HepG2 (cell line): ENCODE measurements around the gene SNAI1. TPM values are rescaled to one million over a fixed set of nuclear protein-coding genes. Genes with fewer than 3 reads are reported as not detected.

Source experiments
- EEA1 ChIP-seq: sonication (generic); formaldehyde crosslinking; IDR thresholded peaks from 2 replicates; pipeline ENCODE4 v1.5.1; 2020; ENCODE audit warnings: mild to moderate bottlenecking, missing genetic modification reagents, borderline replicate concordance
- GATAD2A ChIP-seq: IDR thresholded peaks from 2 replicates; pipeline ENCODE4 v1.6.1; 2016
- HOXA7 ChIP-seq: sonication (generic); formaldehyde crosslinking; IDR thresholded peaks from 2 replicates; pipeline ENCODE4 v1.8.1; 2022; ENCODE audit warnings: mild to moderate bottlenecking, missing genetic modification reagents, moderate library complexity
- MIER3 ChIP-seq: IDR thresholded peaks from 2 replicates; pipeline ENCODE4 v1.6.1; 2016; ENCODE audit warnings: missing compliant biosample characterization, borderline replicate concordance
- MTA1 ChIP-seq: sonication (generic); formaldehyde crosslinking; IDR thresholded peaks from 2 replicates; pipeline ENCODE4 v1.4.0; 2020; ENCODE audit warnings: missing genetic modification reagents, mild to moderate bottlenecking, borderline replicate concordance
- SIN3B ChIP-seq: fragments of 150-350 bp; IDR thresholded peaks from 2 replicates; pipeline ENCODE4 v1.6.1; 2014; ENCODE audit warnings: low read length
- SNAPC2 ChIP-seq: sonication (generic); formaldehyde crosslinking; IDR thresholded peaks from 2 replicates; pipeline ENCODE4 v1.8.1; 2022; ENCODE audit warnings: mild to moderate bottlenecking, missing genetic modification reagents
- TAF15 ChIP-seq: fragments of 200-400 bp; formaldehyde crosslinking; IDR thresholded peaks from one replicate; pipeline ENCODE4 v1.6.1; 2018; ENCODE audit warnings: mild to moderate bottlenecking, low read depth, low read length; ENCODE audit not compliant: poor library complexity, severe bottlenecking
- ZFP62 ChIP-seq: sonication (generic); formaldehyde crosslinking; IDR thresholded peaks from 2 replicates; pipeline ENCODE4 v1.4.0; 2020; ENCODE audit warnings: missing genetic modification reagents
- ZNF207 ChIP-seq: fragments of 450-650 bp; IDR thresholded peaks from 2 replicates; pipeline ENCODE4 v1.6.1; 2016; ENCODE audit warnings: antibody characterized with exemption, borderline replicate concordance
- ZNF235 ChIP-seq: sonication (generic); formaldehyde crosslinking; IDR thresholded peaks from 2 replicates; pipeline ENCODE4 v1.8.1; 2023; ENCODE audit warnings: mild to moderate bottlenecking, missing genetic modification reagents, borderline replicate concordance
- ZNF546 ChIP-seq: sonication (generic); formaldehyde crosslinking; conservative IDR thresholded peaks from 2 replicates; pipeline ENCODE4 v1.8.1; 2023; ENCODE audit warnings: mild to moderate bottlenecking, missing genetic modification reagents
- polyA plus RNA-seq, 8 experiments: library from polyadenylated mRNA; depleted of rRNA in 3 of 8; stranded (reverse) in 7 of 8; unstranded in 1 of 8; fragments of >200 nt; fragmentation: Illumina TruSeq in 4 of 8; extraction: Trizol in 4 of 8; gene quantifications; 2 replicates each; pipeline versions ENCODE4 v1.2.1 to v1.2.3, GENCODE V29; 2011 to 2016; ENCODE audit warnings: low read depth in 4 of 8, missing spikeins in 1 of 8, mixed read lengths in 1 of 8; ENCODE audit not compliant: insufficient read depth in 1 of 8
- total RNA-seq, 5 experiments: library from RNA; depleted of rRNA; stranded (reverse); fragments of >200 nt; fragmentation: Illumina TruSeq; extraction: Trizol; gene quantifications; 2 replicates each; pipeline ENCODE4 v1.2.3, GENCODE V29; 2016; ENCODE audit warnings: low read depth in 1 of 5
- TF ChIP-seq, protein P1 (sequence below): sonication (generic); formaldehyde crosslinking; IDR thresholded peaks from 2 replicates; pipeline ENCODE4 v1.5.0; 2020; ENCODE audit warnings: missing genetic modification reagents, mild to moderate bottlenecking, borderline replicate concordance
- TF ChIP-seq, protein P2 (sequence below): sonication (generic); formaldehyde crosslinking; IDR thresholded peaks from 2 replicates; pipeline ENCODE4 v1.4.0; 2020; ENCODE audit warnings: missing genetic modification reagents
- TF ChIP-seq, protein P3 (sequence below): sonication (generic); formaldehyde crosslinking; IDR thresholded peaks from 2 replicates; pipeline ENCODE4 v1.4.0; 2020; ENCODE audit warnings: missing genetic modification reagents
- TF ChIP-seq, protein P4 (sequence below): sonication (generic); formaldehyde crosslinking; IDR thresholded peaks from 2 replicates; pipeline ENCODE4 v1.8.1; 2023; ENCODE audit warnings: mild to moderate bottlenecking, missing genetic modification reagents
- TF ChIP-seq, protein P5 (sequence below): sonication (generic); formaldehyde crosslinking; IDR thresholded peaks from 2 replicates; pipeline ENCODE4 v1.5.1; 2020; ENCODE audit warnings: mild to moderate bottlenecking, missing genetic modification reagents
- TF ChIP-seq, protein P6 (sequence below): sonication (generic); formaldehyde crosslinking; IDR thresholded peaks from 2 replicates; pipeline ENCODE4 v1.5.1; 2020; ENCODE audit warnings: mild to moderate bottlenecking, moderate library complexity, missing genetic modification reagents

SNAI1 gene
- total and polyA plus RNA-seq, 2 of the 13 experiments (the other 11 are each of a cell fraction or from before 2014, with no cell fraction given) = 1.3 to 1.4 TPM

DNA sequence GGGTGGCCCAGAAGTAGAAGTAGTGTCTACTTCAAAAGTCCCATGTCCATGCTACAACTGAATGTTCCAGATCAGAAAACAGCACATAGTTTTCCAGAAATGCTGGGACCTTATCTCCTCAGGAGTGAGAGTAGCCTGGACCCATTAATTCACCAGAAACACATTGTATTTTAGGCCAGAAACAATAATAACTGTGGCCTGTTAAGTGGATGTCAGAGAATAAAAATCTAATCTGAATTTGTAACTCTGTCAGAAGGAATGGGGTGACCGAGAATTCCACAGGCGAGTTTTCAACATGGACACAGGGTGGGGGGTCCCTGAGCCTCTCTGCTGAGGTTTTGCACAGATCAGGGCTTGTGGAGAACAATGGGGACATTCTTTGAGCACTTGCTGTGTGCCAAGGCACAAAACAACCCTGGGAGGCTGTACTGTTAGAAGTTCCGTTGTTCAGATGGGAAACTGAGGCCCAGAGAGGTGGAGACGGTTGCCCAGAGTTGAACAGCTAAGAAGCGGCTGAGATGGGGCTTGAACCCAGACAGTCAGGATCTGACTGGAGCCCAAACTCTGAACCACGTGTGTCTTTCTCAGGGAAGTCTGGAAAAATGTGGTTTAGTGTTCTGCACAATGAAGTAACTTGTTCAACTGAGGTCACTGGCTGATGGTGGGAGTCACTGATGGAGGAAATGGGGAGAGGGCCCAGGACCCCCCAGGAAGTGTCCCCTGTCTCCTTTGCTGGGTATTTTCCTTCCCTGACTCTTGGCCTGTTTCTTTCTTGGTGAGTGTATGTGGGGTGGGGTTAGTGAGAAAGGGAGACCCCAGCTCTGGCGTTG is 44.2 kb downstream of the SNAI1 start (continued):
- no peak for TF ChIP-seq HOXA7 (CRISPR knock-in tag)
- TF ChIP-seq, protein P1, sequence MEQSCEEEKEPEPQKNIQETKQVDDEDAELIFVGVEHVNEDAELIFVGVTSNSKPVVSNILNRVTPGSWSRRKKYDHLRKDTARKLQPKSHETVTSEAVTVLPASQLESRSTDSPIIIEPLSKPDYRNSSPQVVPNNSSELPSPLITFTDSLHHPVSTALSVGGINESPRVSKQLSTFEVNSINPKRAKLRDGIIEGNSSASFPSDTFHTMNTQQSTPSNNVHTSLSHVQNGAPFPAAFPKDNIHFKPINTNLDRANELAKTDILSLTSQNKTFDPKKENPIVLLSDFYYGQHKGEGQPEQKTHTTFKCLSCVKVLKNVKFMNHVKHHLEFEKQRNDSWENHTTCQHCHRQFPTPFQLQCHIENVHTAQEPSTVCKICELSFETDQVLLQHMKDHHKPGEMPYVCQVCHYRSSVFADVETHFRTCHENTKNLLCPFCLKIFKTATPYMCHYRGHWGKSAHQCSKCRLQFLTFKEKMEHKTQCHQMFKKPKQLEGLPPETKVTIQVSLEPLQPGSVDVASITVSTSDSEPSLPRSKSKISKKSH (CRISPR knock-in tag) = no peak
- TF ChIP-seq, protein P2, sequence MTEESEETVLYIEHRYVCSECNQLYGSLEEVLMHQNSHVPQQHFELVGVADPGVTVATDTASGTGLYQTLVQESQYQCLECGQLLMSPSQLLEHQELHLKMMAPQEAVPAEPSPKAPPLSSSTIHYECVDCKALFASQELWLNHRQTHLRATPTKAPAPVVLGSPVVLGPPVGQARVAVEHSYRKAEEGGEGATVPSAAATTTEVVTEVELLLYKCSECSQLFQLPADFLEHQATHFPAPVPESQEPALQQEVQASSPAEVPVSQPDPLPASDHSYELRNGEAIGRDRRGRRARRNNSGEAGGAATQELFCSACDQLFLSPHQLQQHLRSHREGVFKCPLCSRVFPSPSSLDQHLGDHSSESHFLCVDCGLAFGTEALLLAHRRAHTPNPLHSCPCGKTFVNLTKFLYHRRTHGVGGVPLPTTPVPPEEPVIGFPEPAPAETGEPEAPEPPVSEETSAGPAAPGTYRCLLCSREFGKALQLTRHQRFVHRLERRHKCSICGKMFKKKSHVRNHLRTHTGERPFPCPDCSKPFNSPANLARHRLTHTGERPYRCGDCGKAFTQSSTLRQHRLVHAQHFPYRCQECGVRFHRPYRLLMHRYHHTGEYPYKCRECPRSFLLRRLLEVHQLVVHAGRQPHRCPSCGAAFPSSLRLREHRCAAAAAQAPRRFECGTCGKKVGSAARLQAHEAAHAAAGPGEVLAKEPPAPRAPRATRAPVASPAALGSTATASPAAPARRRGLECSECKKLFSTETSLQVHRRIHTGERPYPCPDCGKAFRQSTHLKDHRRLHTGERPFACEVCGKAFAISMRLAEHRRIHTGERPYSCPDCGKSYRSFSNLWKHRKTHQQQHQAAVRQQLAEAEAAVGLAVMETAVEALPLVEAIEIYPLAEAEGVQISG (CRISPR knock-in tag) = no peak
- TF ChIP-seq SNAPC2 = no peak
- no peak for TF ChIP-seq TAF15
- TF ChIP-seq, protein P3, sequence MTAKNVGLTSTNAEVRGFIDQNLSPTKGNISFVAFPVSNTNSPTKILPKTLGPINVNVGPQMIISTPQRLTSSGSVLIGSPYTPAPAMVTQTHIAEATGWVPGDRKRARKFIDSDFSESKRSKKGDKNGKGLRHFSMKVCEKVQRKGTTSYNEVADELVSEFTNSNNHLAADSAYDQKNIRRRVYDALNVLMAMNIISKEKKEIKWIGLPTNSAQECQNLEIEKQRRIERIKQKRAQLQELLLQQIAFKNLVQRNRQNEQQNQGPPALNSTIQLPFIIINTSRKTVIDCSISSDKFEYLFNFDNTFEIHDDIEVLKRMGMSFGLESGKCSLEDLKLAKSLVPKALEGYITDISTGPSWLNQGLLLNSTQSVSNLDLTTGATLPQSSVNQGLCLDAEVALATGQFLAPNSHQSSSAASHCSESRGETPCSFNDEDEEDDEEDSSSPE (CRISPR knock-in tag) = no peak
- no peak for TF ChIP-seq SIN3B
- TF ChIP-seq MIER3 (CRISPR knock-in tag) = no peak
- TF ChIP-seq GATAD2A (CRISPR knock-in tag) = no peak
- TF ChIP-seq, protein P4, sequence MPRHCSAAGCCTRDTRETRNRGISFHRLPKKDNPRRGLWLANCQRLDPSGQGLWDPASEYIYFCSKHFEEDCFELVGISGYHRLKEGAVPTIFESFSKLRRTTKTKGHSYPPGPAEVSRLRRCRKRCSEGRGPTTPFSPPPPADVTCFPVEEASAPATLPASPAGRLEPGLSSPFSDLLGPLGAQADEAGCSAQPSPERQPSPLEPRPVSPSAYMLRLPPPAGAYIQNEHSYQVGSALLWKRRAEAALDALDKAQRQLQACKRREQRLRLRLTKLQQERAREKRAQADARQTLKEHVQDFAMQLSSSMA = no peak
- no peak for TF ChIP-seq MTA1
- no peak for TF ChIP-seq ZNF235 (CRISPR knock-in tag)
- TF ChIP-seq, protein P5, sequence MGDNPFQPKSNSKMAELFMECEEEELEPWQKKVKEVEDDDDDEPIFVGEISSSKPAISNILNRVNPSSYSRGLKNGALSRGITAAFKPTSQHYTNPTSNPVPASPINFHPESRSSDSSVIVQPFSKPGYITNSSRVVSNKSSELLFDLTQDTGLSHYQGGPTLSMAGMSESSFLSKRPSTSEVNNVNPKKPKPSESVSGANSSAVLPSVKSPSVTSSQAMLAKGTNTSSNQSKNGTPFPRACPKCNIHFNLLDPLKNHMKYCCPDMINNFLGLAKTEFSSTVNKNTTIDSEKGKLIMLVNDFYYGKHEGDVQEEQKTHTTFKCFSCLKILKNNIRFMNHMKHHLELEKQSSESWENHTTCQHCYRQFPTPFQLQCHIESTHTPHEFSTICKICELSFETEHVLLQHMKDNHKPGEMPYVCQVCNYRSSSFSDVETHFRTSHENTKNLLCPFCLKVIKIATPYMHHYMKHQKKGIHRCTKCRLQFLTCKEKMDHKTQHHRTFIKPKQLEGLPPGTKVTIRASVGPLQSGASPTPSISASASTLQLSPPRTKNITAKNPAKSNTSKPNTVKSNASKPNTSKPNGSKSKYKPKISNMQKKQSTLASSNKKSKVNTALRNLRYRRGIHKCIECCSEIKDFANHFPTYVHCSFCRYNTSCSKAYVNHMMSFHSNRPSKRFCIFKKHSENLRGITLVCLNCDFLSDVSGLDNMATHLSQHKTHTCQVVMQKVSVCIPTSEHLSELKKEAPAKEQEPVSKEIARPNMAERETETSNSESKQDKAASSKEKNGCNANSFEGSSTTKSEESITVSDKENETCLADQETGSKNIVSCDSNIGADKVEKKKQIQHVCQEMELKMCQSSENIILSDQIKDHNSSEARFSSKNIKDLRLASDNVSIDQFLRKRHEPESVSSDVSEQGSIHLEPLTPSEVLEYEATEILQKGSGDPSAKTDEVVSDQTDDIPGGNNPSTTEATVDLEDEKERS (CRISPR knock-in tag) = no peak
- TF ChIP-seq ZNF207 = no peak
- TF ChIP-seq EEA1 (CRISPR knock-in tag) = 0 out of 2 replicates have a peak, but pooled peaks have one; percentile 60
- TF ChIP-seq, protein P6, sequence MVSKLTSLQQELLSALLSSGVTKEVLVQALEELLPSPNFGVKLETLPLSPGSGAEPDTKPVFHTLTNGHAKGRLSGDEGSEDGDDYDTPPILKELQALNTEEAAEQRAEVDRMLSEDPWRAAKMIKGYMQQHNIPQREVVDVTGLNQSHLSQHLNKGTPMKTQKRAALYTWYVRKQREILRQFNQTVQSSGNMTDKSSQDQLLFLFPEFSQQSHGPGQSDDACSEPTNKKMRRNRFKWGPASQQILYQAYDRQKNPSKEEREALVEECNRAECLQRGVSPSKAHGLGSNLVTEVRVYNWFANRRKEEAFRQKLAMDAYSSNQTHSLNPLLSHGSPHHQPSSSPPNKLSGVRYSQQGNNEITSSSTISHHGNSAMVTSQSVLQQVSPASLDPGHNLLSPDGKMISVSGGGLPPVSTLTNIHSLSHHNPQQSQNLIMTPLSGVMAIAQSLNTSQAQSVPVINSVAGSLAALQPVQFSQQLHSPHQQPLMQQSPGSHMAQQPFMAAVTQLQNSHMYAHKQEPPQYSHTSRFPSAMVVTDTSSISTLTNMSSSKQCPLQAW (CRISPR knock-in tag) = no peak
- no peak for TF ChIP-seq ZFP62 (CRISPR knock-in tag)
- TF ChIP-seq ZNF546 (CRISPR knock-in tag) = no peak
